HCT116 (cell line): ENCODE results near the gene DHPS.

Source experiments
- CTCF ChIP-seq, 3 experiments: fragments of 200-600 bp in 1 of 3; sonication (generic) in 1 of 3; IDR thresholded peaks in 2 of 3; conservative IDR thresholded peaks in 1 of 3; 2 replicates each; pipeline ENCODE4 v1.5.1; 2012 to 2017; ENCODE audit warnings: low read depth in 2 of 3, low read length in 2 of 3, antibody characterized with exemption in 1 of 3, borderline replicate concordance in 1 of 3, control low read depth in 1 of 3, mild to moderate bottlenecking in 1 of 3, mixed read lengths in 1 of 3, mixed run types in 1 of 3, moderate library complexity in 1 of 3; ENCODE audit not compliant: insufficient read depth in 1 of 3
- EGR1 ChIP-seq: IDR thresholded peaks from 2 replicates; pipeline ENCODE4 v1.6.1; 2012; ENCODE audit warnings: low read depth
- MAX ChIP-seq: IDR thresholded peaks from 2 replicates; pipeline ENCODE4 v1.6.1; 2012
- POLR2A ChIP-seq: IDR thresholded peaks from 2 replicates; pipeline ENCODE4 v1.7.0; 2011; ENCODE audit warnings: borderline replicate concordance; ENCODE audit not compliant: insufficient read depth, insufficient read length; ENCODE audit errors: extremely low read depth
- POLR2AphosphoS5 ChIP-seq: IDR thresholded peaks from 2 replicates; pipeline ENCODE4 v1.6.1; 2011; ENCODE audit warnings: mild to moderate bottlenecking, low read depth, low read length, moderate library complexity
- ZFX ChIP-seq: fragments of 450-650 bp; IDR thresholded peaks from 2 replicates; pipeline ENCODE4 v1.6.1; 2017

DNA sequence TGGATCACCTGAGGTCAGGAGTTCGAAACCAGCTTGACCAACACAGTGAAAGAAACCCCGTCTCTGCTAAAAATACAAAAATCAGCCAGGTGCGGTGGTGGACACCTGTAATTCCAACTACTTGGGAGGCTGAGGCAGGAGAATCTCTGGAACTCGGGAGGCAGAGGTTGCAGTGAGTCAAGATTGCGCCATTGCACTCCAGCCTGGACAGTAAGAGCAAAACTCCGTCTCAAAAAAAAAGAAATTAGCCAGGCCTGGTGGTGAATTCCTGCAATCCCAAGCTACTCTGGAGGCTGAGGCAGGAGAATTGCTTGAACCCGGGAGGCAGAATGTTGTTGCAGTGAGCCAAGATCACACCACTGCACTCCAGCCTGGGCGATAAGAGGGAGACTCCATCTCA is 27.0 kb upstream of the DHPS start:
- TF ChIP-seq CTCF (IDR thresholded peaks at IDR 0.05 in 2 of 3, conservative IDR thresholded peaks at IDR 0.05 in 1 of 3; ENCODE audit: borderline replicate concordance in 1 of 3, insufficient read depth in 1 of 3, low read depth in 2 of 3, low read length in 2 of 3) (no peak), POLR2AphosphoS5 (no peak), MAX (no peak), EGR1 (no peak), POLR2A (no peak), ZFX (no peak)
